HG03575 (cell line): ENCODE results near the gene GLUL.
"Not testable (repeated sequence)": the region's sequence is repeated elsewhere in the genome, so short reads cannot be mapped to it uniquely, and the experiment has no call there.

Experiments used
- ATAC-seq: cut with Tn5 transposase; IDR thresholded peaks from one replicate; pipeline ENCODE4 v1.9.1; 2021; ENCODE audit not compliant: unreplicated experiment, insufficient number of reproducible peaks, low FRiP score; ENCODE audit errors: extremely low read depth

The GLUL gene

GRCh38 chr1:182337736-182338571 is 53.6 kb downstream of the GLUL start:
- no peak for ATAC-seq

- ATAC-seq = no peak
Measured at GRCh38 chr1:182335771-182336566, 55.6 kb downstream of the GLUL start.

GRCh38 chr1:182333071-182333571 is 58.5 kb downstream of the GLUL start:
- ATAC-seq = not testable (repeated sequence)

GRCh38 chr1:182332261-182333060 is 59.1 kb downstream of the GLUL start:
- ATAC-seq = no peak
